GM19351 (cell line): ENCODE data around the gene SMG6.

ENCODE experiments used
- ATAC-seq: cut with Tn5 transposase; IDR thresholded peaks from one replicate; pipeline ENCODE4 v1.9.1; 2021; ENCODE audit warnings: mild to moderate bottlenecking, moderate library complexity; ENCODE audit not compliant: unreplicated experiment

Gene SMG6

DNA sequence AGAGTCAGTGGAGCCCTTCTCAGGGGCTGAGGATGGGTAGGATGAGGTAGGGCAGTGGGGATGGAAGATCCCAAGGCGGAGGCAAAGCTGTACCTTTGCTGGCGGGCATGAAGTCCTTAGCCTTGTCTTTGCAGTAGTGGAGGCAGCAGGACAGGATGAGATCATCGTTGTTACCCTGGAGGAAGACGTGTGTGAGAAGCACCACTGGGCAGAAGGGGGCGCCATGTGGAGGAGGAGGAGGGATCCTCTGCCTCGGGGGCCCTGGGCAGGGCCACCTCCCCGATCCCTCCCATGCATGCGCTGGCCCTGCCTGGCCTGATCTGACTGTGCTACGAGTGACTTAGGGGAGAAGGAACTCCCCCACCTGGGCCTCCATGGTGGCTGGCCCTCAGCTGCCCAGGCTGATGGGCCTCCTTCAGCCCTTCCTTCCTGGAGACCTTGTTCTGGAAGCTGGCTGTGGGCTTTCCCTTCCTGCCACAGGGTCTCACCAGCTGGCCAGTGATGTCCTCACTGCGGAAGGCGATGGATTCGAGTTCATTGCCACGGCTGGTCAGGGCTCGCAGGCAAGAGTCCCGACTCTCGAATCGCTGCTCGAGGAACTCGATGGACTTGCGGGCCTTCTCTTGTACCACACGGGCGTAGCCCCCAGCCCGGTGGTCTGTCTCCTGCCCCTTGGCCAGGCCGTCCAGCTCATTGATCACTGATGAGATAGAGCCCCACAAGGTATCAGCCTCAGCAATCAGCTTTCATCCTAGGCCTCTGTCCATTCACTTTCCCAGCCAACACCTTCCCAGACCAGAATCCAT lies 238.4 kb downstream of the SMG6 start:
- ATAC-seq = no peak

DNA sequence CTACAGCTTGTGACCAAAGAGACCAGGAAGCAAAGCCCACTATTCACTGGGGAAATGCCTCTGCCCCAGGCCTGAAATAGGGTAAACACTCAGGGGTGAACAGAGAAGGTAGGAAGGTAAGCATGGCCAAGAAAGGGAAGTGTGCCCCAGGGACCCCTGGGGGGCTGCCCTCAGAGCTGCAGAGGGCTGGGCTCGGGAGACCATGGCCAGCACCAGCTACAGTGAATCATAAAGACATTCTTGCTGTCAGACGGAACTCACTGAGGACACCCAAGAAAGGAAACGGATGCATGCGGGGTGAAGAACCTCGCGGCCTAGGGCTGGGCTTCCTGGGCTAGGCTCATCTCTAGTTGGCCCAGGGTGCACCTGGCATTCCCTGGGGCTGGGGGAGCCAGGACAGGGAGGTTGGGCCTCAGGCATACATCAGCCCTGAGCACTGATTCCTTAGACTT lies 239.0 kb downstream of the SMG6 start:
- no peak for ATAC-seq

GRCh38 chr17:2064147-2064489 lies 239.5 kb downstream of the SMG6 start:
- no peak for ATAC-seq

DNA sequence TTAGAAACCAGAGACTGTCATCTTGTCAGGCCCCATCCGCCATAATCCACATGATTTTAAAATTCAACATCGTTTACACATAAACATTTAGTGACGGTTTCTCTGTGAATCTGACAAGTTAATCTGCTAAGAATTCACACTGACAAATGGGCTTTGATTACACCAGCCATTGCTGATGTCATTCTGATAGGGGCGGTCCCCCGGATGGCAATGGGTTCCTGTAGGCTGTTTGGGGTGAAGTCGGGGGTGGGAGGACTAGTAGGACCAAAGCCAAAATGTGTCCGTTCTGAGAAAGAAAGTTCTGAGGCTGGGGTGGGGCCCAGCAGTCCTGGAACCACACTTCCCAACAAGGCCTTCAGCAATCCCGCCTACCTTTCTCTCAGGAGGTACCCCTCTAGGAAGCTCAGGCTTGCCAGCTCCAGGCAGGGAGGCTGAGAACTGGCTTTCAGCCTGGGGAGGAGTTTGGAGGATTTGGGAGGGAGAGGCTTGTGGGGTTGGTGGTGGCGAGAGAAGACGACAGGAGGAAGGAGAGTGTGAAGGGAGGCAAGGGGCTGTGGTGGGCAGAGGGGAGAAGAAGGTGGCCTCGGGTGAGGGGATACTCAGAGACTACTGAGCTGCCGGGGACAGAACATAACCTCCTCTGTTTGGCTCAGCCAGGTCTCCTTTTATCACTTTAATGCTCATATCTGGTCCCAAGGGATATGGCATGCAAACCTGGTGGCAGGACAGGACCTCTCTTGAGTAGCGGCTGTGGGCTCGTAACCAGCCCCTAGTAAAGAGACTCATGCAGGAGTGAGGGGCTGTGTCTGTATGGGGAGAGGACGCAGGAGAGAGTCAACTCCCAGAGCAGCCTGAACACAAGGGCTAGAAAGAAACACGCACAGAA lies 240.1 kb downstream of the SMG6 start:
- ATAC-seq = no peak

- no peak for ATAC-seq
Observed at GRCh38 chr17:2062571-2063183, 240.9 kb downstream of the SMG6 start.

DNA sequence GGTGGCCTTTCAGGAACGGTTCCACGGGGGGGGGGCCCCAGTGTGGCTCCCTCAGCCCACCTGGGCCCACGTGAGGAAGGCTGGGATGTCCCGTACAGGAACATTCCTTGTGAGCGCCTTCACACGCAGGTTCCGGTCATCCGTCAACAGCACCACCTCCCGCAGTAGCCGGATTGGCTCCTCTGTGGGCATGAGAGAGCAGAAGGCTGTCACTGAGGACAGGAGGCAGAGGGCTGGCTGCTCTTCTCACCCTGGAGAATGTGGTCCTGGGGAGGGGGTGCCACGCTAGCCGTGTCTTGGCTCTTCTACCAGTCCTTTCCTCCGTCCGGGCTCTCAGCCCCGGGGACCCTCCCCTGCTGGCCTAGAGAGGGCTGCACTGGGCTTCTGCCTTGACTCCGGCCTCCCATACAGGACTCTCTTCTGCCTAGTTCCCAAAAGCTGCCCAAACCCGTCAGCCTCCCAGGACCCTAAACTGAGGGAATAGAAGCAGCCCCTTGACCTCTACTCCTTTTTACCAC lies 242.1 kb downstream of the SMG6 start:
- no peak for ATAC-seq

- no peak for ATAC-seq
Observed at GRCh38 chr17:2060681-2061440, 242.7 kb downstream of the SMG6 start.

DNA sequence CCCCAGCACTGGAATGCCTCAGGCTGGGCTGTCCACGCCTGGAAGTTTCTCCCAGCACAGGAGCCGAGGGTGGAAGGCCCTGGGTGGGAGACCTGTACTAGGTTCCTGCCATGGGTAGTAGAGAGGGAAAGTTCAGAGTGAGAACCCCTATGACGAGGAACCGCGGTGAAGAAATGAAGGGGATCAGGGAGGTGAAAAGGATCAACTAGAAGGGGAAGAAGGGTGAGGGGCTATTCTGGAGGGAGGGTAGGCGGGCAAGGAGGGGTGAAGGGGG lies 243.3 kb downstream of the SMG6 start:
- no peak for ATAC-seq

DNA sequence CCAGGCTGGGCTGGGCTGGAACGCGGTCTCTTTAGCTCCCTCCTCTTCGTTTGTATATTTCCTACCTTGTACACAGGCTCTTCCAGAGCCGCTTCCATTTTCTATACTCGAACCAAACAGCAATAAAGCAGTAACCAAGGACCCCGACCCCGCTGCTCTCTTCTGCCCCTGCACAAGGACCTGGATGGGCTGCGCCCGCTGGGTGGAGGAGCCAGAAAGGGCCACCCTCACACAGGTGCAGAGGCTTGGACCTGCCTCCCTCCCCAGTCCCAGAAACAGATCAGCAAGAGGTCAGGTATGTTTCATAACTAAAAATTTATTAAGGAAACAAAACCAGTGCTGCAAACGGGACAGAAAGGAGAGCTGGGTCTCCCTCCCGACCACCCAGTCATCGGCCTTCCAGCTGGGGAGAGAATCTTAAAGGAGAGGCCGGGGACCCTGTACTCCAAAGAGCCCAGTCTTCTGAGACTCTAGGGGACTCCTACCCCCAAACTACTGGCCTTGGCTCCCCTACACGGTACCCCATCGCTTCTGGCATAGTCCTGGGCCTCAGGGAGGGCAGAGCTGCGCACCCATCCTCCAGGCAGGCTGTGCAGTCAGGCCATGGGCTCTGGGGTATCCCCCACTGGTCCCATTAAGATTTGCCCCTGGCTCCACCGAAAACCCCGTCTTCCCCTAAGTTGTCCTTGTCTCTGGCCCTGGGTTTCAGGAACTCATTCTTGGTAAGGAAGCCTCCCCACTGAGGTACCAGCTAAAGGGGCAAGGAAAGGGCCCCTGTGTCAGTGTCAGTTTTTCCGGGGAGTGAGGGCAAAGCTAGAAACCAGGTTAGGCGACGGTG lies 243.8 kb downstream of the SMG6 start:
- ATAC-seq = no peak

GRCh38 chr17:2058586-2059546 lies 244.7 kb downstream of the SMG6 start:
- no peak for ATAC-seq

DNA sequence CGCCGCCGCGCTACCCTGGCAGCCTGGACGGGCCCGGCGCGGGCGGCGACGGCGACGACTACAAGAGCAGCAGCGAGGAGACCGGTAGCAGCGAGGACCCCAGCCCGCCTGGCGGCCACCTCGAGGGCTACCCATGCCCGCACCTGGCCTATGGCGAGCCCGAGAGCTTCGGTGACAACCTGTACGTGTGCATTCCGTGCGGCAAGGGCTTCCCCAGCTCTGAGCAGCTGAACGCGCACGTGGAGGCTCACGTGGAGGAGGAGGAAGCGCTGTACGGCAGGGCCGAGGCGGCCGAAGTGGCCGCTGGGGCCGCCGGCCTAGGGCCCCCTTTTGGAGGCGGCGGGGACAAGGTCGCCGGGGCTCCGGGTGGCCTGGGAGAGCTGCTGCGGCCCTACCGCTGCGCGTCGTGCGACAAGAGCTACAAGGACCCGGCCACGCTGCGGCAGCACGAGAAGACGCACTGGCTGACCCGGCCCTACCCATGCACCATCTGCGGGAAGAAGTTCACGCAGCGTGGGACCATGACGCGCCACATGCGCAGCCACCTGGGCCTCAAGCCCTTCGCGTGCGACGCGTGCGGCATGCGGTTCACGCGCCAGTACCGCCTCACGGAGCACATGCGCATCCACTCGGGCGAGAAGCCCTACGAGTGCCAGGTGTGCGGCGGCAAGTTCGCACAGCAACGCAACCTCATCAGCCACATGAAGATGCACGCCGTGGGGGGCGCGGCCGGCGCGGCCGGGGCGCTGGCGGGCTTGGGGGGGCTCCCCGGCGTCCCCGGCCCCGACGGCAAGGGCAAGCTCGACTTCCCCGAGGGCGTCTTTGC lies 245.6 kb downstream of the SMG6 start:
- no peak for ATAC-seq

- ATAC-seq = no peak
Observed at GRCh38 chr17:2057175-2057759, 246.3 kb downstream of the SMG6 start.

GRCh38 chr17:2056206-2057174 lies 247.1 kb downstream of the SMG6 start:
- no peak for ATAC-seq

DNA sequence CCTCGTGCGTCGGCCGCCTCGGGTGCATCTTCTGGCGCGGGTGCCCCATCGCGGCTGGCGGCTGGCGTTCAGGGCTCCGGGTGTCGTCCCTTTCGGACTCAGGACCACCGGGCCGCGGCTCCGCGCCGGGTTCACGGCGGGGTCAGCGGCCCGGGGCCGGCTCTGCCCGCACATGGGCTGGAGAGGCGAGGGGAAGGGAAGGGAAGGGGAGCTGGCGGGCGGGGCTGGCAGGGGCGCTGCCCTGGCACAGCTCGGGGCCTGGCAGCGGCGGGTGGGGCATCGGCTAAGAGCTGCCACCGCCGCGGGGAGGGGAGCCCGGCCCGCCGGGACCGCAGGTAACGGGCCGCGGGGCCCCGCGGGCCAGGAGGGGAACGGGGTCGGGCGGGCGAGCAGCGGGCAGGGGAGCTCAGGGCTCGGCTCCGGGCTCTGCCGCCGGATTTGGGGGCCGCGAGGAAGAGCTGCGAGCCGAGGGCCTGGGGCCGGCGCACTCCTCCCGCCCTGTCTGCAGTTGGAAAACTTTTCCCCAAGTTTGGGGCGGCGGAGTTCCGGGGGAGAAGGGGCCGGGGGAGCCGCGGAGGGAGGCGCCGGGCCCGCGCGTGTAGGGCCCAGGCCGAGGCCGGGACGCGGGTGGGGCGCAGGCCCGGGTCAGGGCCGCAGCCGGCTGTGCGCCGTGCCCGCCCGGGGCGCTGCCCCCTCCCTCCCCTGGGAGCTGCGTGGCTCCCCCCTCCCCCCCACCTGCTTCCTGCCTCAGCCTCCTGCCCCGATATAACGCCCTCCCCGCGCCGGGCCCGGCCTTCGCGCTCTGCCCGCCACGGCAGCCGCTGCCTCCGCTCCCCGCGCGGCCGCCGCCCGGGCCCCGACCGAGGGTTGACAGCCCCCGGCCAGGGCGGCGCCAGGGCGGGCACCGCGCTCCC lies 248.0 kb downstream of the SMG6 start:
- ATAC-seq = no peak

- ATAC-seq = peak; percentile 38
Observed at GRCh38 chr17:2054512-2055291, 248.9 kb downstream of the SMG6 start, which contains the start of gene HIC1. Gene HIC1, plus strand, starts transcription at chr17:2055103. Its CDS starts 1,588 bp downstream, at chr17:2056691.
